ENCODE data around the gene RGL4. TPM values are rescaled to one million over a fixed set of nuclear protein-coding genes. Genes with fewer than 3 reads are reported as not detected.

The RGL4 gene
- total RNA-seq, 2 donors from 2014 or later = 0.91 TPM; not detected in 1

DNA sequence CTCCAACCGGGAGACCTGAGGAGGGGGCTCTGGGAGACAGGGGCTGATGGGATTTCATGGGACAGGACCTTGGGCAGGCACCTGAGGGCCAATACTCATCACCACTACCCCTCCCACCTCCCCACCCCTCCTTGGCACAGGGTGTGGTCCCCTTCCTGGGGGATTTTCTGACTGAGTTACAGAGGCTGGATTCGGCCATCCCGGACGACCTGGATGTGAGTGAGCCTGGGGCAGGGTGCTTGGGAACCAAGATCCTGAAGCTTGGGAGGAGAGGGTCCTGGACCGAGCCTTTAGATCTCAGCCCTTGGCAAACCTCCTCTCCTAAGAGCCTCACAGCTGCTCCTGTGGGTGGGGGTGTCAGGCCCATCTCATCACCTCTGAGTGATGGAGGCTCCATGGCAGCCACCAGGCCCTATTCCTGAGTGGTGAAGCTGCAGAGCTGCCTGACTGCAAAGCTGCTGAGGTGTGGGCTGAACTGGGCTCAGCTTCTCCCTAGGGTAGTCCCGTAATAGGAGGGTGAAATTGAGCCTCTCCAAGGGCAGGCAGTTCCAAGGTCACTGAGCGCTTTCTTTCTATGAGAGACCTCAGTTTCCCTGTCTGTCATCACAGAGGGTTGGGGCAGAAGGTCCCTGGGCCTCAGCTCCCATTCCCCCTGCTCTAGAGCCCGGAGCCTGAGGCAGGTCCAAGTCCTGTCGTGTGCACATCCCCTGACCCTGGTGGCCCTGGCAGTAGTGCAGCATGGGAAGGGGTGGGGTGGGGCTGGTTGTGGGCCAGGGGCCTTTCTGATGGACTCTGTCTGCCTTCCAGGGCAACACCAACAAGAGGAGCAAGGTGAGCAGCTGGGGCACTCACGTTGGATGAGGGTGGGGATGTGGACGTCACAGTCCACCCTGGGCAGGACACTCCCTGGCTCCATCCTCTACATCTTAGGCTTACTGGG lies 6.5 kb downstream of the RGL4 start:
- DNase-seq (ENCODE audit: low spot score) = no peak
- WGBS = 90% methylated on average over 10 of the region's 11 CpGs
- H3K36me3 ChIP-seq = peaks cover 0 to 2% of the 10 kb centered on the region in 2 donors
- no peaks in the 10 kb centered on the region for H3K4me1 ChIP-seq (replicated peaks)
- H3K27ac ChIP-seq = no peak overlapping the region
- intact Hi-C loops (cut with DNase I) = no loop called here
- H3K4me3 ChIP-seq = no peak overlapping the region
- no peaks in the 10 kb centered on the region for H3K27me3 ChIP-seq (replicated peaks; ENCODE audit: insufficient read depth)
- TF ChIP-seq POLR2A (IDR thresholded peaks at IDR 0.05) = no peak
- no peak for TF ChIP-seq POLR2AphosphoS5 (IDR thresholded peaks at IDR 0.05)
- TF ChIP-seq, protein P1, sequence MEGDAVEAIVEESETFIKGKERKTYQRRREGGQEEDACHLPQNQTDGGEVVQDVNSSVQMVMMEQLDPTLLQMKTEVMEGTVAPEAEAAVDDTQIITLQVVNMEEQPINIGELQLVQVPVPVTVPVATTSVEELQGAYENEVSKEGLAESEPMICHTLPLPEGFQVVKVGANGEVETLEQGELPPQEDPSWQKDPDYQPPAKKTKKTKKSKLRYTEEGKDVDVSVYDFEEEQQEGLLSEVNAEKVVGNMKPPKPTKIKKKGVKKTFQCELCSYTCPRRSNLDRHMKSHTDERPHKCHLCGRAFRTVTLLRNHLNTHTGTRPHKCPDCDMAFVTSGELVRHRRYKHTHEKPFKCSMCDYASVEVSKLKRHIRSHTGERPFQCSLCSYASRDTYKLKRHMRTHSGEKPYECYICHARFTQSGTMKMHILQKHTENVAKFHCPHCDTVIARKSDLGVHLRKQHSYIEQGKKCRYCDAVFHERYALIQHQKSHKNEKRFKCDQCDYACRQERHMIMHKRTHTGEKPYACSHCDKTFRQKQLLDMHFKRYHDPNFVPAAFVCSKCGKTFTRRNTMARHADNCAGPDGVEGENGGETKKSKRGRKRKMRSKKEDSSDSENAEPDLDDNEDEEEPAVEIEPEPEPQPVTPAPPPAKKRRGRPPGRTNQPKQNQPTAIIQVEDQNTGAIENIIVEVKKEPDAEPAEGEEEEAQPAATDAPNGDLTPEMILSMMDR (IDR thresholded peaks at IDR 0.05) = no peak
- H3K9me3 ChIP-seq = no peaks in the 10 kb centered on the region

DNA sequence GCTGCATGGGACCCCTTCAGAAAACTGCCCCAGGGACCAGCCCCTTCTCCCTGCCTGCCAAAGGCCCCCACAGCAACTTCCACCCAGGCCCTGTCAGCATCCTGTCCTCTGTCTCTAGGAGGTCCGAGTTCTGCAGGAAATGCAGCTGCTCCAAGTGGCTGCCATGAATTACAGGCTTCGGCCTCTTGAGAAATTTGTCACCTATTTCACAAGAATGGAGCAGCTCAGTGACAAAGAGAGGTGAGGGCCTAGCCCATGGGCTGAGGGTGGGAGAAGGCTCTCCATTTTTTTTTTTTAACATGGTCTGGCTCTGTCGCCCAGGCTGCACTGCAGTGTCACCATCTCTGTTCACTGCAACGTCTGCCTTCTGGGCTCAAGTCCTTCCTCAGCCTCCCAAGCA lies 7.3 kb downstream of the RGL4 start:
- no peaks in the 10 kb centered on the region for H3K27me3 ChIP-seq (replicated peaks; ENCODE audit: insufficient read depth)
- no peak overlapping the region for H3K27ac ChIP-seq

DNA sequence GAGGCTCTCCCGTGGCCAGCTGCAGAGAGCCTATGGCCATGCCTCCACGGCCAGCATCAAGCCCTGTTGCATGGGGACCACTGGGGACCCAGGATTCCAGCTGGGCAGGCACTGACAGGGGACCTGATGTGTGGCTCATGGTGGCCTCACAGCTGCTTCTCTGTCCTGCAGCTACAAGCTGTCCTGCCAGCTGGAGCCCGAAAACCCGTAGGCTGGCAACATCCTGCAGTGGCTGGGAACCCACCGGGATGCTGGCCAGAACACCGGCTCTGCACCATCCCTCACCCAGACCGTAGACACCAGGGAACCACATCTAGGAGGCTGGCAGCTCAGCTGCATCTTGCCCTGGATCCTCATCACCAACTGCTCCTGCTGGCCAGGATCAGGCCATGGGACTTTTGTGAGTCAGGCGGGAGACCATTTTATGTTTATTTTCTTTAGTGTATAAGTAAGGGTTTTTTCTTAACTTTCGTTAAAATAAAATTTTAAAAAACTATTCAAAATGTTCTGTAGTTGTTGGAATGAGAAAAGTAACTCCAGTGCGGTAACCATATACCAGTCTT lies 7.9 kb downstream of the RGL4 start:
- no peak for TF ChIP-seq POLR2A (IDR thresholded peaks at IDR 0.05)
- no peak for TF ChIP-seq POLR2AphosphoS5 (IDR thresholded peaks at IDR 0.05)
- TF ChIP-seq, protein P1 (IDR thresholded peaks at IDR 0.05) = no peak
- no peak for DNase-seq (ENCODE audit: low spot score)
- no peak overlapping the region for H3K4me3 ChIP-seq
- no peaks in the 10 kb centered on the region for H3K9me3 ChIP-seq
- intact Hi-C loops (cut with DNase I) = no loop called here
- no peak overlapping the region for H3K27ac ChIP-seq
- H3K4me1 ChIP-seq (replicated peaks) = no peaks in the 10 kb centered on the region
- 97% methylated on average over 10 of the region's 10 CpGs for WGBS
- peaks cover 0 to 2% of the 10 kb centered on the region in 2 donors for H3K36me3 ChIP-seq
- no peaks in the 10 kb centered on the region for H3K27me3 ChIP-seq (replicated peaks; ENCODE audit: insufficient read depth)

More for the DNA sequence above, 7.3 kb downstream of the RGL4 start:
- no peak overlapping the region for H3K4me3 ChIP-seq
- no peaks in the 10 kb centered on the region for H3K4me1 ChIP-seq (replicated peaks)
- WGBS = 84% methylated on average over 4 of the region's 4 CpGs
- TF ChIP-seq, protein P1 (IDR thresholded peaks at IDR 0.05) = no peak
- no peak for TF ChIP-seq POLR2AphosphoS5 (IDR thresholded peaks at IDR 0.05)
- TF ChIP-seq POLR2A (IDR thresholded peaks at IDR 0.05) = no peak
- H3K36me3 ChIP-seq = peaks cover 0 to 2% of the 10 kb centered on the region in 2 donors
- no peaks in the 10 kb centered on the region for H3K9me3 ChIP-seq
- DNase-seq (ENCODE audit: low spot score) = no peak
- intact Hi-C loops (cut with DNase I) = no loop called here

GRCh38 chr22:23700706-23701105 lies 9.9 kb downstream of the RGL4 start:
- Histone ChIP-seq H3K27ac (no peak overlapping the region), H3K9me3 (no peaks in the 10 kb centered on the region), H3K4me1 (replicated peaks) (no peaks in the 10 kb centered on the region), H3K27me3 (replicated peaks; ENCODE audit: insufficient read depth) (no peaks in the 10 kb centered on the region), H3K4me3 (no peak overlapping the region), H3K36me3 (peaks cover 0 to 2% of the 10 kb centered on the region in 2 donors)
- WGBS = 81% methylated on average over 7 of the region's 7 CpGs
- no peak for DNase-seq (ENCODE audit: low spot score)
- TF ChIP-seq POLR2AphosphoS5 (IDR thresholded peaks at IDR 0.05) (no peak), POLR2A (IDR thresholded peaks at IDR 0.05) (no peak)
- TF ChIP-seq, protein P1 (IDR thresholded peaks at IDR 0.05) = no peak
- intact Hi-C loops (cut with DNase I) = no loop called here
